ENCODE data around the gene MIEF1.

Gene MIEF1

GRCh38 chr22:39528080-39528661 lies 26.1 kb downstream of the MIEF1 start:
- DNase-seq (ENCODE audit: low read depth, low spot score), result no peak
- no peak overlapping the region for H3K4me3 ChIP-seq (ENCODE audit: low read depth, low read length)
- in situ Hi-C loops (cut with HindIII; ENCODE audit: low sequenced_read_pairs), result no loop called here
- TF ChIP-seq CTCF (IDR thresholded peaks at IDR 0.05; ENCODE audit: low read depth, low read length), result no peak

DNA sequence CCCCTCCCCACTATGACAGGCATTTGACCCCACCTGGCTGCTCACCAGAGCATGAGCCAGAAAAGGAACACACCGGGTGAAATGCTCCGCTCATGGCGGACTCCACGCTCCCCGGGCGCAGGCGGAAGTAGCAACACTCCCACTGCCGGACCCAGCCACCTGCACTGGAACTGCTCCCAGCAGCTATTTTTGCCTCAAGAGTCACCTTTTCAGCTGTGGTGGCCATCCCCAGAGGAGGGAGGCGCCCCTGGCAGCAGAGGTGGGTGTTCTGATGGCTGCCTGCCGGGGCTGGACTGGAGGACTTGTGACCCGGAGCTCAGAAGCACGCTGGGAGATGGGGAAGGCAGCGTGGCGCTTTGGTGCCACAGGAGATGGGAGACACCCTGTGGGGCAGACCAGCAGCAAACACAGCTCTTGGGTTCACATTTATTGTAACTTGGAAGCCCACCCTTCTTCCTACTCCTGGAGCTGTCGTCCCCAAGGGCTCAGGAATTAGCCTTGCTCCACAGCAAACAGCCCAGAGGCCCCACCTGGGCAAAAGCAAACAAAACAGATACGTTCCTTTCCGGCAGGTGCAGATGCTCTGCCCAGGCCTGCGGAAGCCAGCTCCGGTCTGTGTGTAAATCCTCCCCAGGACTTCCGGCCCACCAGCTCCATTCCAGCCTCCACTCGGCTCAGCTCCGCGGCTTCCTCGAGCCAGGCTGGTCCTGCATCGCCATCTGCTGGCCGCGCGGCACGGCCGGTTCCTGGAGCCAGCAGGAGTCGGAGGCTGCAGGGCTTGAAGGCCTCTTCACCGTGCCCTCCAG lies 26.8 kb downstream of the MIEF1 start:
- in situ Hi-C loops (cut with HindIII; ENCODE audit: low sequenced_read_pairs), result no loop called here
- H3K4me3 ChIP-seq (ENCODE audit: low read depth, low read length), result no peak overlapping the region
- peak; percentile 99 for TF ChIP-seq CTCF (IDR thresholded peaks at IDR 0.05; ENCODE audit: low read depth, low read length)
- DNase-seq (ENCODE audit: low read depth, low spot score), result peak; percentile 93

- in situ Hi-C loops (cut with HindIII; ENCODE audit: low sequenced_read_pairs), result no loop called here
Observed at GRCh38 chr22:39529487-39529851, 27.4 kb downstream of the MIEF1 start.

DNA sequence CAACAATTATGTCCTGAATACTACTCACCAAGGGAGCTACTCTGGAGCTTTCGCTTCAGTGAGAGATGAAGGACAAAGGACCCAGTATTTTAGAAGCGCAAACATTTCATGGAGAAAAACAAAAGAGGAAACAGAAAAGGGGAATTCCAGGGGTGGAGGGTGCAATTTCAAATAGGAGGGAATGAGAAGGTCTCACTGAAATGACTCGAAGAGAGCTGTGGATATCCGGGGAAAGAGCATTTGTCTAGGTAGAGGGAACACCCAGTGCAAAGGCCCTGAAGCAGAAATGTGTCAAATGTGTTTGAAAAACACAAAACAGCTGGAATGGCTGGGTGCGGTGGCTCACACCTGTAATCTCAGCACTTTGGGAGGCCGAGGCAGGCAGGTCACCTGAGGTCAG lies 28.0 kb downstream of the MIEF1 start:
- DNase-seq (ENCODE audit: low read depth, low spot score), result no peak
- TF ChIP-seq CTCF (IDR thresholded peaks at IDR 0.05; ENCODE audit: low read depth, low read length), result no peak
- no peak overlapping the region for H3K4me3 ChIP-seq (ENCODE audit: low read depth, low read length)
- in situ Hi-C loops (cut with HindIII; ENCODE audit: low sequenced_read_pairs), result no loop called here

More at GRCh38 chr22:39529487-39529851, 27.4 kb downstream of the MIEF1 start:
- H3K4me3 ChIP-seq (ENCODE audit: low read depth, low read length), result no peak overlapping the region
- TF ChIP-seq CTCF (IDR thresholded peaks at IDR 0.05; ENCODE audit: low read depth, low read length), result no peak
- no peak for DNase-seq (ENCODE audit: low read depth, low spot score)

- in situ Hi-C loops (cut with HindIII; ENCODE audit: low sequenced_read_pairs), result no loop called here
- no peak overlapping the region for H3K4me3 ChIP-seq (ENCODE audit: low read depth, low read length)
- DNase-seq (ENCODE audit: low read depth, low spot score), result peak; percentile 36
- peak; percentile 28 for TF ChIP-seq CTCF (IDR thresholded peaks at IDR 0.05; ENCODE audit: low read depth, low read length)
Observed at GRCh38 chr22:39530692-39531331, 28.7 kb downstream of the MIEF1 start.

DNA sequence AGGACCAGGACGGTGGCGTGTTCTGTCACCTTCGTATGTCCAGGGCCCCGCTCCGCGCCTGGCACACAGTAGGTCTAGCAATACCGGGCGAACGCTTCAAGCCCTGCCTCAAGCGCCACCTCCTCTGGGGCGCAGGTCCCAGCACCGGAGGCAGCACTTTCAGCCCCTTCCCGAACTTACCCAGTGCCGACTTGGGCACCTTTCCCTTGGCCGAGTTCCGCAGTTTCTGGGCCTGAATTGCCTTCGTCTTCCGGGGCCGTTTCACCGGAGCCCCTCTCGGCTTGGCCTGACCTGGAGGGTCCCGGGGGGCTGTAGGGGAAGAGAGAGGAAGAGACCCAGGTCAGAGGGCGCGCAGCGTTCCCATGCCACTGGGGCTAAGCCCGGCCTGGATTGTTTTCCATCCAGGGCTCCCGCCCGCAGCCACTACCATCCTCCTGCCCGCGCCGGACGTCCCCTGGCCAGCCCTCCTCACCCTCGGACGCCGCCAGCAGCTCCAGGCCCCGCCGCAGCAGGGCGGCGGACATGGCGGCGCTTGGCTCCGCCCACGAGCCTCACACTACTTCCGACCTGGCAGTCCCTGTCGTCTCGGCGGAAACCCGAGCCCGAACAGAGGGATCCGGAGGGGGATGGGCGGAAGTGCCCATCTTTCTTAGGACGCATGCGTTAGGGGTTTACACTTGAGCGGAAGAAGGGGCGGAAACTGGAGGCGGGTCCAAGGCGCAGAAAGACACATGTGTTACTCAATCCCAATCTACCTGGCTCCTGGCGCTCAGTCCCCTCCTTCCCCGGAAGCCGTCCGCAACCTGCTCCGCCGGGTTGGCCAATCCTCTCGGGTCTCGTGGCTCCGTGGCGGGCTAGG lies 30.4 kb downstream of the MIEF1 start, which contains the start of gene RPS19BP1:
RPS19BP1 (minus strand) TSS at position 534 of the 859 bp plus-strand sequence; CDS start at position 524, 10 bp downstream.
- H3K4me3 ChIP-seq (ENCODE audit: low read depth, low read length), result peak within 1 kb of the TSS; percentile 76
- in situ Hi-C loops (cut with HindIII; ENCODE audit: low sequenced_read_pairs), result no loop called here
- peak; percentile 100 for DNase-seq (ENCODE audit: low read depth, low spot score)
- TF ChIP-seq CTCF (IDR thresholded peaks at IDR 0.05; ENCODE audit: low read depth, low read length), result no peak

Data from astrocyte of the spinal cord (primary cell).